ENCODE data around the gene PLXNA4.

PLXNA4 gene

GRCh38 chr7:132386201-132386681, 190.0 kb downstream of the PLXNA4 start:
- no peak for DNase-seq (ENCODE audit: low read depth)

- DNase-seq (ENCODE audit: low read depth): no peak
Measured at GRCh38 chr7:132383962-132384361, 192.3 kb downstream of the PLXNA4 start.

- no peak for DNase-seq (ENCODE audit: low read depth)
Measured at GRCh38 chr7:132381742-132382472, 194.4 kb downstream of the PLXNA4 start.

GRCh38 chr7:132380059-132380458, 196.2 kb downstream of the PLXNA4 start:
- no peak for DNase-seq (ENCODE audit: low read depth)

- no peak for DNase-seq (ENCODE audit: low read depth)
Measured at GRCh38 chr7:132379292-132379691, 197.0 kb downstream of the PLXNA4 start.

GRCh38 chr7:132377703-132378584, 198.3 kb downstream of the PLXNA4 start:
- no peak for DNase-seq (ENCODE audit: low read depth)

GRCh38 chr7:132377015-132377414, 199.3 kb downstream of the PLXNA4 start:
- no peak for DNase-seq (ENCODE audit: low read depth)

GRCh38 chr7:132376361-132377013, 199.8 kb downstream of the PLXNA4 start:
- no peak for DNase-seq (ENCODE audit: low read depth)

- no peak for DNase-seq (ENCODE audit: low read depth)
Measured at GRCh38 chr7:132373879-132374278, 202.4 kb downstream of the PLXNA4 start.

GRCh38 chr7:132373041-132373440, 203.2 kb downstream of the PLXNA4 start:
- DNase-seq (ENCODE audit: low read depth): no peak

GRCh38 chr7:132371948-132372347, 204.3 kb downstream of the PLXNA4 start:
- no peak for DNase-seq (ENCODE audit: low read depth)

- no peak for DNase-seq (ENCODE audit: low read depth)
Measured at GRCh38 chr7:132368246-132368900, 207.9 kb downstream of the PLXNA4 start.

GRCh38 chr7:132367795-132368194, 208.5 kb downstream of the PLXNA4 start:
- no peak for DNase-seq (ENCODE audit: low read depth)

- DNase-seq (ENCODE audit: low read depth): no peak
Measured at GRCh38 chr7:132367004-132367403, 209.3 kb downstream of the PLXNA4 start.

- DNase-seq (ENCODE audit: low read depth): no peak
Measured at GRCh38 chr7:132364226-132364625, 212.0 kb downstream of the PLXNA4 start.

GRCh38 chr7:132362059-132362458, 214.2 kb downstream of the PLXNA4 start:
- no peak for DNase-seq (ENCODE audit: low read depth)

- no peak for DNase-seq (ENCODE audit: low read depth)
Measured at GRCh38 chr7:132361146-132361545, 215.1 kb downstream of the PLXNA4 start.

GRCh38 chr7:132359743-132360142, 216.5 kb downstream of the PLXNA4 start:
- DNase-seq (ENCODE audit: low read depth): no peak

GRCh38 chr7:132355048-132355447, 221.2 kb downstream of the PLXNA4 start:
- no peak for DNase-seq (ENCODE audit: low read depth)

GRCh38 chr7:132354527-132354926, 221.7 kb downstream of the PLXNA4 start:
- DNase-seq (ENCODE audit: low read depth): no peak

GRCh38 chr7:132353936-132354335, 222.3 kb downstream of the PLXNA4 start:
- DNase-seq (ENCODE audit: low read depth): no peak

- DNase-seq (ENCODE audit: low read depth): no peak
Measured at GRCh38 chr7:132352800-132353199, 223.5 kb downstream of the PLXNA4 start.
